Naive B cell (primary cell): ENCODE measurements around the gene RPL15. TPM values are rescaled to one million over a fixed set of nuclear protein-coding genes. Genes with fewer than 3 reads are reported as not detected.
A peak's percentile ranks its signal among the peaks of the same experiment; 100 is the strongest.

ENCODE experiments used
- ATAC-seq, 2 donors: fragments of 150-1000 bp; cut with Tn5 transposase; 2 replicates each; pipeline ENCODE4 v1.10.0; 2021; ENCODE audit warnings: low read depth in 2 of 2, mild to moderate bottlenecking in 2 of 2, moderate library complexity in 2 of 2
- DNase-seq: peaks from one replicate; pipeline ENCODE4 v3.0.0; 2022
- H3K27ac Mint-ChIP-seq, 6 donors: one replicate each; pipeline ENCODE4 v1.8.0; 2020 to 2022; ENCODE audit warnings: mild to moderate bottlenecking in 6 of 6, mixed read lengths in 6 of 6, moderate library complexity in 5 of 6, inconsistent platforms in 2 of 6
- H3K27me3 Mint-ChIP-seq, 3 donors: one replicate each; pipeline ENCODE4 v1.8.0; 2021 to 2022; ENCODE audit warnings: mixed read lengths in 3 of 3, mild to moderate bottlenecking in 1 of 3
- H3K36me3 Mint-ChIP-seq, 2 donors: one replicate each; pipeline ENCODE4 v1.8.0; 2020 to 2022; ENCODE audit warnings: mixed read lengths in 2 of 2, inconsistent platforms in 1 of 2, mild to moderate bottlenecking in 1 of 2
- H3K4me1 Mint-ChIP-seq, 3 donors: one replicate each; pipeline ENCODE4 v1.8.0; 2020 to 2022; ENCODE audit warnings: mixed read lengths in 3 of 3, inconsistent platforms in 1 of 3, mild to moderate bottlenecking in 1 of 3, moderate library complexity in 1 of 3
- H3K4me3 Mint-ChIP-seq, 8 donors: one replicate each; pipeline ENCODE4 v1.8.0; 2020 to 2022; ENCODE audit warnings: mild to moderate bottlenecking in 8 of 8, mixed read lengths in 8 of 8, moderate library complexity in 8 of 8, inconsistent platforms in 2 of 8
- H3K9me3 Mint-ChIP-seq, 7 donors: one replicate each; pipeline ENCODE4 v1.8.0; 2020 to 2022; ENCODE audit warnings: mixed read lengths in 7 of 7, mild to moderate bottlenecking in 5 of 7, inconsistent platforms in 2 of 7, moderate library complexity in 1 of 7
- polyA plus RNA-seq, 6 donors: library from polyadenylated mRNA; unstranded; fragments of 300-500 nt; fragmentation: Illumina TruSeq; gene quantifications; one replicate each; pipeline ENCODE4 v1.2.3, GENCODE V29; 2021; ENCODE audit warnings: low read depth in 6 of 6

Gene RPL15
- polyA plus RNA-seq, 6 donors from 2014 or later, result 5,343 to 7,068 (median 5,837) TPM

DNA sequence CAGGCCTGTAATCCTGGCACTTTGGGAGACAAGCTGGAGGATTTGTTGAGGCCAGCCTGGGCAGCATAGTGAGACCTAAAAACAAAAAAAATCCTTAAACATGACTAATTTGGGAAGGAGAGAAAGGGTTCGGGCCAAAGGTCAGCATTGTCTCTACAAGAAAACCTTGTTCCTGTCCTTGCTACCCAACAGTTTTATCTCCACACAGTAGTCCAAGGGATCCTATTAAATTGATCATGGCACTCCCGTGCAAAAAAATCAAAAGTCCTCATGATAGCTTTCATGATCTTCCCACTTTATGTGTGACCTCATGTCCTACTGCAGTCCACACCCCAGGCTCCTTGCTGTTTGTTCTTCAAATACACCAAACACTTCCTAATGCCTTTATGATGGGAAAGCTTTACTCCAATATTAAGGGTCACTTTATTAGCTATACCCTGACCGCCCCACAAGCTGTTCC lies 4.2 kb downstream of the RPL15 start:
- H3K4me3 Mint-ChIP-seq, result peak overlapping the region in 3 of 8 donors; percentile 8 to 65 (median 21)
- no peaks in the 10 kb centered on the region for H3K9me3 Mint-ChIP-seq
- ATAC-seq (no peak), DNase-seq (no peak)
- peaks cover 0 to 27% of the 10 kb centered on the region in 2 donors for H3K36me3 Mint-ChIP-seq
- H3K4me1 Mint-ChIP-seq, result peaks cover 28 to 51% (median 37%) of the 10 kb centered on the region in 3 donors
- no peaks in the 10 kb centered on the region for H3K27me3 Mint-ChIP-seq
- peak overlapping the region; percentile 32 to 94 (median 57) for H3K27ac Mint-ChIP-seq

DNA sequence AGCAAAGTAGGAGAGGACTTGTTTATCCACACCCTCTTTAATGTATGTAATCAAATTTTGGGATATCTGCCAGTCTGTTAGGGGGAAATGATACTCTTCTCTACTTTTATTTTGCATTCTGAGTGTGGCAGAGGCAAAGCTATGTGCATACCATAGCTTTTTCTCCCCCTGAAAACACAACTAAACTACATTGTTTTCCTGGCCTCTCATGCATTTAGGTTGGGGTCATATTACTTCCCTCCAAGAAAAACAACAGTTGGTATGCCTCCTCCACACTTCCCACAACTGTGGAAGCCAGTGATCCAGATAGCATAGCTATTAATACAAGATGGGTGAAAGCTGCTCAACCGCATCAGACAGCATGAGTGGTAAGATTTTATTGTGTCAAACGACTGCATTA lies 6.9 kb downstream of the RPL15 start:
- Mint-ChIP-seq H3K9me3 (no peaks in the 10 kb centered on the region), H3K4me3 (no peak overlapping the region), H3K27ac (peak overlapping the region in 1 of 6 donors; percentile 66), H3K4me1 (peaks cover 19 to 30% (median 20%) of the 10 kb centered on the region in 3 donors), H3K27me3 (no peaks in the 10 kb centered on the region), H3K36me3 (peaks cover 0 to 14% of the 10 kb centered on the region in 2 donors)
- DNase-seq (no peak), ATAC-seq (no peak)

DNA sequence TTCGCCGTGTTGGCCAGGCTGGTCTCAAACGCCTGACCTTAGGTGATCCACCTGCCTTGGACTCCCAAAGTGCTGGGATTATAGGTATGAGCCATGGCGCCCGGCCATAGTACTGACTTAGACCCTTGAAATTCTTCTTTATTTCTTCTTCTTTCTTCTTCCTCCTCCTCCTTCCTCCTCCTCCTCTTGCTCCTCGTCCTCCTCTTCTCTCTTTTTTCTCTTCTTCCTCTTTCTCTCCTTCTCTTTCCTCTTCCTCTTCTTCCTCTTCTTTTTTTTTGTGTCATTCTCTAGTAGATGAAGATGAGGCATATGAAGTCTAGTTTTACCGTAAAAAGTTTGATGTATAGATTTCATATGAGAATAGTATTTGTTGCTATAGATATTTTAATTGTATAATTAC lies 9.3 kb downstream of the RPL15 start:
- Mint-ChIP-seq H3K27me3 (no peaks in the 10 kb centered on the region), H3K4me3 (peak overlapping the region in 1 of 8 donors; percentile 23), H3K27ac (peak overlapping the region in 1 of 6 donors; percentile 14), H3K9me3 (no peaks in the 10 kb centered on the region), H3K36me3 (no peaks in the 10 kb centered on the region), H3K4me1 (peaks cover 6 to 10% (median 8%) of the 10 kb centered on the region in 3 donors)
- ATAC-seq (no peak), DNase-seq (no peak)

DNA sequence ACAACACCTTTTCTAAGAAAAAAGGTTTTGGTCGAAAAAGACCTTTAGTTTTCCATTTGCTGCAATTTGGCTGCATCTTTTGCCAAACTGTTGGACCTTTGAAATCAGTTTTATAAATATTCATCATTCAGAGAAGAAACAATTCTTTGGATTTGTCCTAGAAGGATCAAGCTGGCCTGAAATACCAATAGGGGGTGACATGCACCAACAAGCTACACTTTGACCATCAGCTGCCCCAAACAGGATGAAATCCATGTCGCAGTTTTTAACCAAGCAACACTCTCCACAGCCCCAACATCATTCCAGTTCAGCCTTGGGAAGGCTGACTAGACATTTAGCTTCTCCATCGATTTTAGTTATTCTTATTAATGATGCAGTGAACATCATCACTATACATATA lies 9.8 kb downstream of the RPL15 start:
- Mint-ChIP-seq H3K36me3 (no peaks in the 10 kb centered on the region), H3K9me3 (no peaks in the 10 kb centered on the region), H3K4me1 (peaks cover 6 to 10% (median 9%) of the 10 kb centered on the region in 3 donors), H3K27ac (peak overlapping the region in 1 of 6 donors; percentile 14), H3K27me3 (no peaks in the 10 kb centered on the region), H3K4me3 (no peak overlapping the region)
- DNase-seq (no peak), ATAC-seq (no peak)

DNA sequence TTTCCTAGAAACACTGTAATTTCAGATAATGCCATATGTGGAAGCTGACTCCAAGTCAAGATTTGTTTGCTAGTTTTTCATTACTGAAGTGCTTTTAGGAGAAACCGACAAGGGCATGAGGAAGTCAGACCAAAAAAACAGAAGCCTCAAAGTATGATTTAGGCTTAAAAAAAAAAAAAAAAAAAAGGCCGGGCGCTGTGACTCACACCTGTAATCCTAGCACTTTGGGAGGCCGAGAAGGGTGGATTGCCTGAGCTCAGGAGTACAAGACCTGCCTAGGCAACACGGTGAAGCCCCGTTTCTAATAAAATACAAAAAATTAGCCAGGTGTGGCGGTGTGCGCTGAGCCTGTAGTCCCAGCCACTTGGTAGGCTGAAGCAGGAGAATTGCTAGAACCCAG lies 11.6 kb downstream of the RPL15 start:
- Mint-ChIP-seq H3K9me3 (no peaks in the 10 kb centered on the region), H3K27ac (no peak overlapping the region), H3K36me3 (no peaks in the 10 kb centered on the region), H3K4me1 (peaks cover 6 to 9% (median 7%) of the 10 kb centered on the region in 3 donors), H3K4me3 (no peak overlapping the region), H3K27me3 (no peaks in the 10 kb centered on the region)
- no peak for DNase-seq
- no peak for ATAC-seq

DNA sequence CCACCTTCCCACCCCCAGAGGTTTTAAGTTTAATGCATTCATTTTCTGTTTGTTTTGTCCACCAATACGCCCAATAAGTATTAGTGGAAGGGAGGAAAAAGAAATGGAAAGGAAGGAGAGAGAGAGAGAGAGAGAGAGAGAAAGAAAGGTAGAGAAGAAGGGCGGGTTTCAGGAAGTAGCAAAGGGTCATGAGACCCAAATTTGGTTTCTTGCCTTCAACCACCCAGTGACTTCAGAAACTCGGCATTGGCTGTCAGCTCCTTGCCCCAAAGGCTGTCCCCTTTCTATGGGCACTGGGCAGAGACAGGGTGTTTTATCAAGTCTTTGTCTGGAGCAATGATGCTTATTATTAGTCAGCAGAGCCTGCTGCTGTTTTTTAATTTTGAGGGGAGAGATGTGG lies 14.7 kb downstream of the RPL15 start:
- Mint-ChIP-seq H3K4me3 (no peak overlapping the region), H3K27ac (no peak overlapping the region), H3K27me3 (peaks cover 0 to 1% (median 0%) of the 10 kb centered on the region in 3 donors), H3K36me3 (no peaks in the 10 kb centered on the region), H3K9me3 (no peaks in the 10 kb centered on the region), H3K4me1 (peaks cover 0 to 2% (median under 1%) of the 10 kb centered on the region in 3 donors)
- no peak for DNase-seq
- ATAC-seq, result no peak

DNA sequence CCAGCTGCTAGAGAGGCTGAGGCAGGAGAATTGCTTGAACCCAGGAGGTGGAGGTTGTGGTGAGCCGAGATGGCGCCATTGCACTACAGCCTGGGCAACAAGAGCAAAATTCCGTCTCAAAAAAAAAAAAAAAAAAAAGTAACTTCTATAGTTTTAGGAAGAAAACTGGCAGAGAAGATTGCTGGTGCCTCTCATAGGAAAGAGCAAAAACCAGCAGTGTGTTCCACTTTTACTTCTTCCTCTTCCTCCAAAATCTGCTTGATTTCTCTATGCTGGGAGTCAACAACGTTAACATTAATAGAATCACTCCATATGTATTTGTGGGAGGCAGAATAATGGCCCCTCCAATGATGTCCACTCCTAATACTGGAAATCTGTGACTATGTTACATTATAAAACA lies 15.6 kb downstream of the RPL15 start:
- no peak overlapping the region for H3K27ac Mint-ChIP-seq
- no peak for DNase-seq
- ATAC-seq, result no peak
- no peaks in the 10 kb centered on the region for H3K9me3 Mint-ChIP-seq
- peaks cover 0 to 8% (median 0%) of the 10 kb centered on the region in 3 donors for H3K27me3 Mint-ChIP-seq
- no peak overlapping the region for H3K4me3 Mint-ChIP-seq
- H3K36me3 Mint-ChIP-seq, result no peaks in the 10 kb centered on the region
- H3K4me1 Mint-ChIP-seq, result peaks cover 0 to 2% (median 0%) of the 10 kb centered on the region in 3 donors

DNA sequence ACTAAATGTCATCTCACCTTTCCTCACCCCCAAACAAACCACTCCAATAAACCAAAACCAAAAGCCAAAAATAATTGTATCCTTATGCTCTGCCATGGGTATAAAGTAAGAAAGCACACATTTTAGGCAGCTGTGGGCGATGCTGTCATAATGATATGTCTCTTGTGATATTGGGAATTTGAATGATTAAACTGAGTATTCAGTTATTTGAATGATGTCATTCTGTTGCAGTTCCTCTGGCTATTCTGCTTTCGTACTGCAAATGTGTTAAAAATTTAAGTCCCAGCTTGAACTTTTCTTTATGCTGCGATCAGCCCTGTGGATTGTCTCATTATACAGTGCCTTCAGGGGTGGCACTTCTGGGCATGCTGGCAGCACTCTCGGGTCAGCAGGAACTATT lies 17.3 kb downstream of the RPL15 start:
- Mint-ChIP-seq H3K27ac (no peak overlapping the region), H3K27me3 (peaks cover 0 to 8% (median 0%) of the 10 kb centered on the region in 3 donors), H3K9me3 (no peaks in the 10 kb centered on the region), H3K4me1 (peaks cover 0 to 3% (median 2%) of the 10 kb centered on the region in 3 donors), H3K36me3 (peaks cover 0 to 7% of the 10 kb centered on the region in 2 donors), H3K4me3 (no peak overlapping the region)
- ATAC-seq (no peak), DNase-seq (no peak)

DNA sequence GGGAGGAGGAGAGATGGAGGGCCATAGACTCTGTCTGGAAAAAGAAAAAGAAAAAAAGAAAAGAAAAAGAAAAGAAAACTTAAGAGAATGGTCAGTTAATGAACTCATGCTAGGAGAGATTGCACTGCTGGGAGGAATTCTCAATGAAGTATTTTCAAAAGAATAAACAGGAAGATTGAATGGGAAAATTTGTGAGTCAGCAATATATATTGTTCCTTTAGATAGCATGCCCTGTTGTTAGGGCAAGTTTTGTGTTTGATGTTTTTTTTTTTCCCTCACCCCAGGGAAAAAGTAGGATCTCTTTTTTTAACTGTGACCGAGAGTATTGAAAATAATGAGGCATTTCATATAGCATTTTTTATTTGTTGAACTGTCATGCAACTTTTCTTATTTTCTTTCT lies 20.4 kb downstream of the RPL15 start:
- Mint-ChIP-seq H3K36me3 (peaks cover 0 to 7% of the 10 kb centered on the region in 2 donors), H3K27me3 (peaks cover 0 to 8% (median 0%) of the 10 kb centered on the region in 3 donors), H3K4me3 (no peak overlapping the region), H3K4me1 (peaks cover 0 to 3% (median 0%) of the 10 kb centered on the region in 3 donors), H3K27ac (no peak overlapping the region), H3K9me3 (no peaks in the 10 kb centered on the region)
- DNase-seq (no peak), ATAC-seq (no peak)

DNA sequence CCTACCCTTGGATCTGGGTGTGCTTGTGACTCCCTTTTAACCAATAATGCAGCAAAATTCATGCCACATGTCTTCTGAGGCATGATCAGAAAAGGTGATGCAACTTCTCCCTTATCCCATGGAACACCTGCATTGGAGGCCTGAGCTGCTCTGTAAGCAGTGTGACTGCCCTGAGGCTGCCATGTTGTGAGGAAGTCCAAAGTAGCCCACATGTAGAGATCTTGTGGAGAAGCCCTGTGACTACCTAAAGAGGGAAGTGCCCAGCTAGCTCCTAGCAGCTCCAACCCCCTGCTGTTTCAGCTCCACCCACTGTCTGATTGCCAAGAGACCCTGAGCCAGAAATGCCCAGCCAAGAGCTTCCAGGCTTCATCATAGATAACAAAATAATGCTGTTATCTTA lies 21.8 kb downstream of the RPL15 start:
- no peak overlapping the region for H3K4me3 Mint-ChIP-seq
- ATAC-seq (no peak), DNase-seq (no peak)
- peaks cover 2 to 6% (median 6%) of the 10 kb centered on the region in 3 donors for H3K4me1 Mint-ChIP-seq
- peaks cover 0 to 8% (median 0%) of the 10 kb centered on the region in 3 donors for H3K27me3 Mint-ChIP-seq
- peaks cover 0 to 7% of the 10 kb centered on the region in 2 donors for H3K36me3 Mint-ChIP-seq
- H3K9me3 Mint-ChIP-seq, result no peaks in the 10 kb centered on the region
- no peak overlapping the region for H3K27ac Mint-ChIP-seq

DNA sequence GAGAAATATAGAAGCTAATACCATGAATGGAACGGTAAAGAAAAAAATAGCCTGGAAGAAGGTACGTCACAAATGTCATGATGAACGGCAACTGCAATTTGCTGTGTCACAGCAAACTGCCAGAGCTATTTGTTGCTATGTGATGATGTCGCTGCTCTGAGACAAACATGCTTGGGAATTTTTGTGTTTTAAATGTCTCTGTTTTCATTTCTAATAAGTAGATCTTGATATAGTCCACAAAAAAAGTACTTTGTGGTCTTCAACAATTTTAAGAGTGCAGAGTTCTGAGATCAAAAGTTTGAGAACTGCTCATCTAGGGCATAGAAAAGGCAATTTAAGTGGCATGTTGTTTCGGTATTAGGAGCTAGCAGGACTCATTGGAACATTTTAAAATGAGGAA lies 23.8 kb downstream of the RPL15 start:
- no peak overlapping the region for H3K27ac Mint-ChIP-seq
- no peak overlapping the region for H3K4me3 Mint-ChIP-seq

DNA sequence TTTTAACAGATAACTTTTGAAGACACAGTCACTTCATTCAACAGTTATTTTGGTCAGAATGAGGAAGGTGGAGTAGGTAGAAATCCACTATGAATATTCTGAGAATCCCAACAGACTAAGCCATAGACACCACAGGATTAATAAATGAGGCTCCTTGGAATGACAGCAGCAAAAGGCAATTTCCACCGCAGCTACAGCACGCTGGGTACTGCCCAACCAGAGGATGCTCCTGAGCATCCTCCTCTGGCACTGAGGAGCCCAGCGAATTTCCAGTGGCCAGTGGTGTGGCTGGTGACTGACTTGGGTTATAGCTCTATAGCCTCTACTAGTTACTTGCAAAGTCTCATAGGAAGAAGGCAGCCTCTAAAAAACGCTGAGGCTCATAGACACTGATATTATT lies 24.5 kb downstream of the RPL15 start:
- Mint-ChIP-seq H3K27ac (no peak overlapping the region), H3K4me1 (peaks cover 12 to 17% (median 16%) of the 10 kb centered on the region in 3 donors), H3K9me3 (no peaks in the 10 kb centered on the region), H3K4me3 (peak overlapping the region in 1 of 8 donors; percentile 41), H3K36me3 (peaks cover 0 to 7% of the 10 kb centered on the region in 2 donors), H3K27me3 (peaks cover 0 to 8% (median 0%) of the 10 kb centered on the region in 3 donors)
- DNase-seq (no peak), ATAC-seq (no peak)

More for the DNA sequence above, 23.8 kb downstream of the RPL15 start:
- H3K4me1 Mint-ChIP-seq, result peaks cover 12 to 17% (median 14%) of the 10 kb centered on the region in 3 donors
- H3K9me3 Mint-ChIP-seq, result no peaks in the 10 kb centered on the region
- DNase-seq (no peak), ATAC-seq (no peak)
- H3K36me3 Mint-ChIP-seq, result peaks cover 0 to 7% of the 10 kb centered on the region in 2 donors
- peaks cover 0 to 8% (median 0%) of the 10 kb centered on the region in 3 donors for H3K27me3 Mint-ChIP-seq

DNA sequence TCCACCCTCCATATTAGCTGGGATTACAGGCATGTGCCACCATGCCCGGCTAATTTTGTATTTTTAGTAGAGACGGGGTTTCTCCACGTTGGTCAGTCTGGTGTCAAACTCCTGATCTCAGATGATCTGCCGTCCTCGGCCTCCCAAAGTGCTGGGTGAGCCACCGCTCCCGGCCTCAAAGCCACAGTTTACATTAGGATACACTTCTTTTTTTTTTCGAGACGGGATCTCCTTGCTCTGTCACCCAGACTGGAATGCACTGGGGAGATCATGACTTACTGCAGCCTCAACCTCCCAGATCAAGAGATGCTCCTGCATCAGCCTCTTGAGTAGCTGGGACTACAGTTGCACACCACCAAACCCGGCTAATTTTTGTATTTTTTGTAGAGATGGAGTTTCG lies 25.6 kb downstream of the RPL15 start:
- no peaks in the 10 kb centered on the region for H3K27me3 Mint-ChIP-seq
- H3K4me1 Mint-ChIP-seq, result peaks cover 19 to 25% (median 23%) of the 10 kb centered on the region in 3 donors
- no peak for ATAC-seq
- peak overlapping the region in 1 of 8 donors; percentile 91 for H3K4me3 Mint-ChIP-seq
- peaks cover 0 to 7% of the 10 kb centered on the region in 2 donors for H3K36me3 Mint-ChIP-seq
- no peak overlapping the region for H3K27ac Mint-ChIP-seq
- no peaks in the 10 kb centered on the region for H3K9me3 Mint-ChIP-seq
- DNase-seq, result no peak

DNA sequence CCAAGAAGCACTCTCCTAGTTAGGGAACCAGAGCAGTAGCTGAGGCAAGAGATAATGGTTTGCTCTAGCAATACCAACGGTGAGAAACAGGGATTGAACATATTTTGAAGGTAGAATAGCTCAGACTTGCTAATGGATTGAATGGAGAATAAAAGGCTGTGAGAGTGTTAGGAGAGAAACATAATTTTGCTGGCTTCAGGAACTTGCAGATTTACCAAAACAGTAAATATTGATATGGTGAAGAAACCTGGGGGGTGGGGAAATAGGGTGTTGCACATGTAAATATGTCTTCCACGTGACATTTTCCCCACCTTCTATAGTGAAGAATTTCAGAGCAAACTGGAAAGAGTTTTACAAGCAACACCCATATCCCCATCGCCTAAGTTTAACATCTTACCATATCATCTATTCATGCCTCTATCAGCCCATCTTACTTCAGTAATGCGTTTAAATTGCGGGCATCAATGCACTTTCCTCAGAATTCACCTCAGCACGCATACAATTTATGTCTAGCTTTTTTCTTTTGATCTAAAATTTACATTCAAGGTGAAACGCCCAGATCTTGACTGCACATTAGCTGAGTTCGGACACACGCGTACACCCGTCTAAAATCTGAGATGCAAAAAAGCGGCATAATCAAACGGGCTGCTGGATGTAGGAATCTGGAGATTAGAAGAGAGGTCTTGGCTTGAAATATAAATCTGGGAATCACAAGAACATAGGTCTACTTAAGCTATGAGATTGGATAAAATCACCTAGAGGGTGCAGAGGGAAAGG lies 27.3 kb downstream of the RPL15 start:
- ATAC-seq (no peak), DNase-seq (no peak)
- Mint-ChIP-seq H3K27me3 (no peaks in the 10 kb centered on the region), H3K36me3 (peaks cover 0 to 5% of the 10 kb centered on the region in 2 donors), H3K4me1 (peaks cover 25 to 37% (median 27%) of the 10 kb centered on the region in 3 donors), H3K9me3 (no peaks in the 10 kb centered on the region), H3K4me3 (peak overlapping the region; percentile 84 to 91 (median 90)), H3K27ac (peak overlapping the region; percentile 87 to 99 (median 94))
